H1 (cell line): ENCODE measurements around the gene PECR. TPM values are rescaled to one million over a fixed set of nuclear protein-coding genes. Genes with fewer than 3 reads are reported as not detected.

Experiments used
- CTCF ChIA-PET: fragments of 300-600 bp; sonication (Branson Sonifier 250); formaldehyde crosslinking; loops from one replicate; lab custom pipeline; 2021; ENCODE audit not compliant: partially characterized antibody; lab: Charles Lee
- POLR2A ChIA-PET: fragments of 300-600 bp; sonication (Branson Sonifier 250); formaldehyde crosslinking; loops from one replicate; lab custom pipeline; 2021; ENCODE audit warnings: inconsistent platforms; ENCODE audit not compliant: partially characterized antibody; lab: Charles Lee
- DNase-seq, 2 experiments: peaks; one replicate each; pipeline versions ENCODE4 v3.0.0 to v3.0.0-alpha.2; 2010 to 2022; ENCODE audit warnings: low spot score in 2 of 2, low read depth in 1 of 2, mixed read lengths in 1 of 2
- FAIRE-seq: peaks from 2 replicates; lab custom pipeline; 2011; peaks lifted over from hg19 to GRCh38; lab: Jason Lieb, UNC
- H2AFZ ChIP-seq: 2 replicates; pipeline ENCODE4 v1.8.1; 2012; ENCODE audit warnings: low read length, inconsistent platforms
- H2AK5ac ChIP-seq: 2 replicates; pipeline ENCODE4 v1.6.1; 2013; ENCODE audit warnings: low read depth, low read length
- H2BK120ac ChIP-seq: replicated peaks from 2 replicates; pipeline ENCODE3; 2013; ENCODE audit warnings: low read depth, low read length, inconsistent platforms
- H2BK12ac ChIP-seq: 2 replicates; pipeline ENCODE4 v1.6.1; 2013; ENCODE audit warnings: low read depth, low read length
- H2BK15ac ChIP-seq: 2 replicates; pipeline ENCODE4 v1.6.1; 2013; ENCODE audit warnings: low read length
- H2BK20ac ChIP-seq: 2 replicates; pipeline ENCODE4 v1.6.1; 2013; ENCODE audit warnings: low read length
- H2BK5ac ChIP-seq: 2 replicates; pipeline ENCODE4 v1.6.1; 2013; ENCODE audit warnings: low read depth, low read length
- H3K14ac ChIP-seq: 2 replicates; pipeline ENCODE4 v1.6.1; 2013; ENCODE audit warnings: inconsistent platforms; ENCODE audit not compliant: insufficient read length
- H3K18ac ChIP-seq: 2 replicates; pipeline ENCODE4 v1.6.1; 2013; ENCODE audit warnings: low read length; ENCODE audit errors: extremely low read depth
- H3K23ac ChIP-seq: 2 replicates; pipeline ENCODE4 v1.6.1; 2013; ENCODE audit warnings: inconsistent platforms; ENCODE audit not compliant: insufficient read length
- H3K23me2 ChIP-seq: 2 replicates; pipeline ENCODE4 v1.6.1; 2013; ENCODE audit warnings: low read depth, low read length
- H3K27ac ChIP-seq: 2 replicates; pipeline ENCODE4 v1.6.1; 2011; ENCODE audit warnings: low read depth, low read length, inconsistent platforms
- H3K27me3 ChIP-seq, 4 experiments: replicated peaks in 1 of 4; 1 replicate in 1 of 4; 2 replicates in 3 of 4; pipeline versions ENCODE4 v1.6.1 to v1.8.1; 2011 to 2013; ENCODE audit warnings: low read length in 3 of 4, mild to moderate bottlenecking in 3 of 4, inconsistent platforms in 2 of 4, mixed read lengths in 2 of 4, moderate library complexity in 1 of 4; ENCODE audit not compliant: control insufficient read depth in 3 of 4, insufficient read depth in 3 of 4; ENCODE audit errors: extremely low read depth in 1 of 4
- H3K36me3 ChIP-seq, 4 experiments: 2 replicates each; pipeline versions ENCODE4 v1.6.1 to v1.8.1; 2011 to 2013; ENCODE audit warnings: mild to moderate bottlenecking in 4 of 4, low read length in 3 of 4, moderate library complexity in 2 of 4, control low read depth in 1 of 4, inconsistent platforms in 1 of 4; ENCODE audit not compliant: insufficient read depth in 4 of 4, control insufficient read depth in 2 of 4
- H3K4ac ChIP-seq: replicated peaks from 2 replicates; pipeline ENCODE3; 2013; ENCODE audit warnings: low read length, low read depth, mixed read lengths, inconsistent platforms; ENCODE audit not compliant: insufficient read length
- H3K4me1 ChIP-seq, 4 experiments: replicated peaks in 1 of 4; 1 replicate in 1 of 4; 2 replicates in 3 of 4; pipeline versions ENCODE4 v1.6.1 to v1.8.1; 2011 to 2013; ENCODE audit warnings: low read length in 3 of 4, inconsistent platforms in 2 of 4, mixed read lengths in 1 of 4; ENCODE audit not compliant: insufficient read depth in 4 of 4, control insufficient read depth in 3 of 4
- H3K4me2 ChIP-seq, 2 experiments: 2 replicates each; pipeline versions ENCODE4 v1.6.1 to v1.8.1; 2011 to 2013; ENCODE audit warnings: low read depth in 2 of 2, low read length in 2 of 2, control low read depth in 1 of 2, inconsistent platforms in 1 of 2, mild to moderate bottlenecking in 1 of 2; ENCODE audit not compliant: insufficient read depth in 1 of 2
- H3K4me3 ChIP-seq, 4 experiments: fragments of 200-600, 300-600 bp in 1 of 4; sonication (generic), shearing (Covaris generic), sonication (Bioruptor Twin) in 1 of 4; 2 replicates each; pipeline versions ENCODE4 v1.5.1 to v1.8.1; 2011 to 2016; ENCODE audit warnings: low read length in 4 of 4, low read depth in 3 of 4, control low read depth in 2 of 4, inconsistent platforms in 2 of 4, mild to moderate bottlenecking in 2 of 4, mixed read lengths in 1 of 4, moderate library complexity in 1 of 4; ENCODE audit not compliant: insufficient read depth in 2 of 4; ENCODE audit errors: extremely low read depth in 1 of 4
- H3K56ac ChIP-seq: replicated peaks from 2 replicates; pipeline ENCODE3; 2013; ENCODE audit warnings: low read depth, mild to moderate bottlenecking, mixed read lengths, low read length, inconsistent platforms; ENCODE audit not compliant: insufficient read length
- H3K79me1 ChIP-seq: 2 replicates; pipeline ENCODE4 v1.6.1; 2013; ENCODE audit warnings: low read depth, low read length, control low read depth
- H3K79me2 ChIP-seq, 2 experiments: 2 replicates each; pipeline versions ENCODE4 v1.6.1 to v1.8.1; 2012 to 2013; ENCODE audit warnings: low read length in 2 of 2, mild to moderate bottlenecking in 2 of 2, inconsistent platforms in 1 of 2; ENCODE audit not compliant: insufficient read depth in 2 of 2, control insufficient read depth in 1 of 2
- H3K9ac ChIP-seq, 4 experiments: replicated peaks in 1 of 4; 1 replicate in 1 of 4; 2 replicates in 3 of 4; pipeline versions ENCODE4 v1.6.1 to v1.8.1; 2011 to 2013; ENCODE audit warnings: low read depth in 3 of 4, low read length in 3 of 4, control low read depth in 2 of 4, mild to moderate bottlenecking in 2 of 4, moderate library complexity in 2 of 4, inconsistent platforms in 1 of 4; ENCODE audit errors: extremely low read depth in 1 of 4
- H3K9me3 ChIP-seq, 2 experiments: 2 replicates each; pipeline versions ENCODE4 v1.6.1 to v1.8.1; 2012 to 2013; ENCODE audit warnings: mild to moderate bottlenecking in 2 of 2, moderate library complexity in 2 of 2, control low read depth in 1 of 2, inconsistent platforms in 1 of 2, low read depth in 1 of 2, low read length in 1 of 2, mixed read lengths in 1 of 2; ENCODE audit not compliant: insufficient read depth in 2 of 2
- H4K20me1 ChIP-seq, 2 experiments: replicated peaks in 1 of 2; 2 replicates each; pipeline versions ENCODE3 to v1.8.1; 2011 to 2013; ENCODE audit warnings: inconsistent platforms in 2 of 2, low read length in 2 of 2, mild to moderate bottlenecking in 1 of 2; ENCODE audit not compliant: insufficient read depth in 2 of 2, control insufficient read depth in 1 of 2
- H4K5ac ChIP-seq: 2 replicates; pipeline ENCODE4 v1.6.1; 2013; ENCODE audit warnings: low read length, low read depth, mixed read lengths, inconsistent platforms; ENCODE audit not compliant: insufficient read length
- H4K8ac ChIP-seq: 2 replicates; pipeline ENCODE4 v1.8.0; 2013; ENCODE audit warnings: mild to moderate bottlenecking, moderate library complexity, low read length, inconsistent platforms; ENCODE audit not compliant: insufficient read depth; ENCODE audit errors: extremely low read depth
- H4K91ac ChIP-seq: replicated peaks from 2 replicates; pipeline ENCODE3; 2013; ENCODE audit warnings: low read length, mixed read lengths, inconsistent platforms; ENCODE audit not compliant: insufficient read length
- E2F6 ChIP-seq: IDR thresholded peaks from 2 replicates; pipeline ENCODE4 v1.6.1; 2012; ENCODE audit warnings: inconsistent platforms
- EZH2 ChIP-seq: fragments of 200-600 bp; sonication (generic); IDR thresholded peaks from 2 replicates; pipeline ENCODE4 v1.7.1; 2012; ENCODE audit warnings: low read depth, mild to moderate bottlenecking, moderate library complexity, low read length, inconsistent platforms; ENCODE audit not compliant: severe bottlenecking
- GTF2F1 ChIP-seq: IDR thresholded peaks from 2 replicates; pipeline ENCODE4 v1.6.1; 2012; ENCODE audit warnings: low read depth, low read length, improper control_type of control experiment, borderline replicate concordance
- HDAC6 ChIP-seq: IDR thresholded peaks from one replicate; pipeline ENCODE4 v1.7.1; 2012; ENCODE audit warnings: low read depth, mild to moderate bottlenecking, inconsistent platforms, low read length, moderate library complexity
- KDM4A ChIP-seq: IDR thresholded peaks from one replicate; pipeline ENCODE4 v1.7.1; 2012; ENCODE audit warnings: low read depth, mild to moderate bottlenecking, moderate library complexity, low read length, inconsistent platforms; ENCODE audit not compliant: severe bottlenecking
- MAX ChIP-seq: IDR thresholded peaks from 2 replicates; pipeline ENCODE4 v1.6.1; 2012; ENCODE audit warnings: inconsistent platforms
- NANOG ChIP-seq: IDR thresholded peaks from 2 replicates; pipeline ENCODE4 v1.6.1; 2011; ENCODE audit warnings: low read length, low read depth, mild to moderate bottlenecking, inconsistent platforms; ENCODE audit not compliant: insufficient read depth, poor library complexity, severe bottlenecking
- SP2 ChIP-seq: IDR thresholded peaks from 2 replicates; pipeline ENCODE4 v1.6.1; 2012; ENCODE audit warnings: mild to moderate bottlenecking, low read length, inconsistent platforms
- TEAD4 ChIP-seq: IDR thresholded peaks from 2 replicates; pipeline ENCODE4 v1.6.1; 2012; ENCODE audit warnings: low read depth, low read length, inconsistent platforms, mixed read lengths
- USF2 ChIP-seq: IDR thresholded peaks from 2 replicates; pipeline ENCODE4 v1.6.1; 2011; ENCODE audit warnings: low read length, improper control_type of control experiment
- WGBS, 2 experiments: shearing (Covaris generic) in 1 of 2; methylation state at CpG; one replicate each; pipeline versions ENCODE4 v1.1.6 to v1.1.7; 2013 to 2015; ENCODE audit warnings: low lambda C conversion rate in 2 of 2, mixed read lengths in 2 of 2, inconsistent platforms in 1 of 2, low coverage in 1 of 2, missing lambda C conversion rate in 1 of 2; ENCODE audit not compliant: insufficient replicate concordance in 2 of 2, insufficient coverage in 1 of 2, insufficient read length in 1 of 2; ENCODE audit errors: extremely low coverage in 1 of 2, missing lambda C conversion rate in 1 of 2; 5-methylcytosine and 5-hydroxymethylcytosine counted together
- polyA plus RNA-seq, 7 experiments: library from polyadenylated mRNA; depleted of rRNA in 3 of 7; stranded (reverse) in 5 of 7; unstranded in 2 of 7; fragments of >200 nt in 5 of 7; fragments of 200-250 nt in 2 of 7; gene quantifications; 1 replicate in 5 of 7; 2 replicates in 1 of 7; 4 replicates in 1 of 7; pipeline versions ENCODE4 v1.2.1 to v1.2.3, GENCODE V29; 2011 to 2013; ENCODE audit warnings: missing spikeins in 2 of 7, mixed read lengths in 2 of 7
- total RNA-seq: library from RNA; stranded (reverse); fragmentation: NEBNext Ultra II Directional; extraction: Animal tissue kit (Norgen Biotek cat#: 25700); gene quantifications from 2 replicates; pipeline ENCODE4 v1.2.1, GENCODE V29; 2021

PECR gene
- total and polyA plus RNA-seq, 2 of the 8 experiments (the other 6 are each of a cell fraction or from before 2014, with no cell fraction given): 15.9 to 19.2 TPM

- H3K27ac ChIP-seq: no peak overlapping the region
- no peak overlapping the region for H2AFZ ChIP-seq
- H4K8ac ChIP-seq: no peak overlapping the region
- no peak overlapping the region for H3K4me2 ChIP-seq
- H4K91ac ChIP-seq: no peak overlapping the region
- H2BK15ac ChIP-seq: no peak overlapping the region
- H3K4me1 ChIP-seq: peaks cover 3 to 15% (median 14%) of the 10 kb centered on the region in 4 experiments; a peak in 5 of 7 replicates
- H3K79me1 ChIP-seq: no peaks in the 10 kb centered on the region; the same call in 1 of the 2 replicates
- H2BK12ac ChIP-seq: no peak overlapping the region
- H3K9ac ChIP-seq: no peak overlapping the region
- H3K56ac ChIP-seq: no peak overlapping the region
- POLR2A ChIA-PET: interaction anchor here (1.0 kb wide), 1 partner anchor 21 kb away, joined by 3 read pairs; no protein-coding TSS in a partner anchor
- CTCF ChIA-PET: interaction anchor here (1.2 kb wide), 1 partner anchor 18 kb away, joined by 3 read pairs; no protein-coding TSS in a partner anchor
- H4K5ac ChIP-seq: no peak overlapping the region
- DNase-seq (no peak), FAIRE-seq (no peak)
- no peak overlapping the region for H3K4me3 ChIP-seq
- no peak overlapping the region for H3K4ac ChIP-seq
- no peaks in the 10 kb centered on the region for H3K27me3 ChIP-seq
- no peak overlapping the region for H2BK5ac ChIP-seq
- no peak overlapping the region for H3K14ac ChIP-seq
- no peak overlapping the region for H3K18ac ChIP-seq
- peaks cover 6% of the 10 kb centered on the region for H3K23me2 ChIP-seq
- H2BK120ac ChIP-seq: no peak overlapping the region
- H3K36me3 ChIP-seq: no peaks in the 10 kb centered on the region
- no peak overlapping the region for H3K23ac ChIP-seq
- H4K20me1 ChIP-seq: peaks cover 0 to 1% of the 10 kb centered on the region in 2 experiments
- 89% methylated on average over 2 of the region's 2 CpGs; no CpG with 5 or more reads in 1 of the 2 experiments for WGBS, 2 experiments
- no peak overlapping the region for H2AK5ac ChIP-seq
- H2BK20ac ChIP-seq: no peak overlapping the region
- 0 out of 4 replicates have a peak, but pooled peaks cover 0 to 9% of the 10 kb centered on the region in 2 experiments for H3K79me2 ChIP-seq
- no peaks in the 10 kb centered on the region for H3K9me3 ChIP-seq
- TF ChIP-seq SP2: no peak
- no peak for TF ChIP-seq TEAD4
- no peak for TF ChIP-seq MAX
- TF ChIP-seq EZH2: no peak
- TF ChIP-seq E2F6: no peak
- TF ChIP-seq USF2: no peak
- TF ChIP-seq HDAC6: no peak
- TF ChIP-seq GTF2F1: no peak
- no peak for TF ChIP-seq NANOG
- no peak for TF ChIP-seq KDM4A
Observed at GRCh38 chr2:216086207-216086893, 4.7 kb upstream of the PECR start.
